NT2/D1 (cell line): Measurements from ENCODE around the gene GSN.

Source experiments
- SUZ12 ChIP-seq: IDR thresholded peaks from 2 replicates; pipeline ENCODE4 v1.6.1; 2011; ENCODE audit not compliant: insufficient read length, insufficient read depth; ENCODE audit errors: extremely low read depth
- ZNF274 ChIP-seq: IDR thresholded peaks from 2 replicates; pipeline ENCODE4 v1.6.1; 2011; ENCODE audit warnings: mild to moderate bottlenecking, low read depth, low read length

GRCh38 chr9:121331992-121332685 lies 64.2 kb downstream of the GSN start:
- TF ChIP-seq ZNF274 (no peak), SUZ12 (no peak)
